GM19043 (cell line): ENCODE data around the gene COPG1.

Source experiments
- ATAC-seq: cut with Tn5 transposase; IDR thresholded peaks from one replicate; pipeline ENCODE4 v1.9.1; 2021; ENCODE audit warnings: low read depth; ENCODE audit not compliant: unreplicated experiment

COPG1 gene

DNA sequence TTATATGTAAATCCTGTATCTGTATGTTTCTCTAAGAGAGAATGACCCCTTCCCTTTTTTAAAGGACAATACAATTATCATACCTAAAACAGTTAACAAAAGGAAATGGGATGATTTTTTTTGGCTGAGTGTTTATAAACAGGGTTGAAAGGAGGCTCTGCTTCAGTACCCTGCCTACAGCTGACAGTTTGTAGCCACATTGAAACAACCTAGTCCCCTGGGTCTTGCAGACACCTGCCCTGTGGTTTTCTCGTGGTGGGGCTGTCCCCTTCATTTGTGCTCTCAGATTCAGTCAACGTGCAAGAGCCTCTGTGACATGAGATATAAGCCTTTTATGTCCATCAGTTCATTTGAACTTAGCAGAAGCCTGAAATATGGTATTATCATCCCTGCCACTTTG lies 27.0 kb downstream of the COPG1 start:
- ATAC-seq = peak; percentile 91

DNA sequence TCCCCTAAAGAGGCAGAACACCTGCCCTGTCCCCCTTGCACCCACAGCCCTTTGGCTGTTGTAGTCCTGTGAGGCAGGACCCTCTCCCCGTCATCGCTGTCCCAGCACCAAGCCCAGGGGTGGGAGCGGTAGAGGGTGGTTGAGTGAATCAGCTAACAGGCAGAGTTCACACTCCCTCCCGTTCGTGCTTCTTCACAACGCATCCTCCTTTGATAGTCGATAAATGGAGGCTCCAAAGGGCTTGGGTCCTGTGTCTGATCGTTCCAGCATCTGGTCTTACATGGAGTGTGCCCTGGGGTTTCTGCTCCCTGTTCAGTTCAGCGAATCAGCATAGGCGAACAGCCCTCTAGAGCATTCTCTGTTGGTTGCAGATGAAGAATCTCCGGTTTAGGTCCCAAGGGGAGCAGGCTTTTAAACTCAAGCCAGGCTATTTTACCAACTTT lies 28.4 kb downstream of the COPG1 start:
- no peak for ATAC-seq

DNA sequence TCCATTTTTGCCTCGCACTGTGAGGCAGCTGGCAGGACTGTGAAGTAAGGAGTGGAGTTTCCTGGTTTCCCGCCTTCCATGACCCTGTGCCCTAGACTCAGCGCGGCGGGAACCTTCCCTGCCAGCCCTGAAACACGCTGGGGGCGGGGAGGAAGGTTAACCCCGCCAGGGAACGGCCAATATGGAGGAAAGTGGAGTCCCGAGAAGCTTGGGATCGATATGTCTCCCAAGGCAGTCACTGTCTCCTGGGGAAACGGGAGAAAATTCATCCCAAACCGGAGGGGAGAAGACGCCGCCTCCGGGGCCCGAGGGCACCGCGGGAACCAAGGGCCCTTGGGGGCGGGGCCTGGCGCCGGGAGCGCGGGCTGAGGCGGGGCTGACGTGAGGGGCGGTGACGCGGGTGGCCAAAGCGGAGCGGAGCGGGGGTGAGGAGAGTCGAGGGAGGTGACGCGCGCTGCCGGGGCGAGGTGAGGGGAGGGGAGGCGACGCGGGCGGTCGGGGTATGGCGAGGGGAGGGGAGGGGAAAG lies 29.1 kb downstream of the COPG1 start, which contains the start of gene HMCES:
Gene HMCES, plus strand, starts transcription at position 432 of the 527 bp plus-strand sequence. CDS start 863 bp downstream, outside the sequence.
- ATAC-seq = peak; percentile 30

DNA sequence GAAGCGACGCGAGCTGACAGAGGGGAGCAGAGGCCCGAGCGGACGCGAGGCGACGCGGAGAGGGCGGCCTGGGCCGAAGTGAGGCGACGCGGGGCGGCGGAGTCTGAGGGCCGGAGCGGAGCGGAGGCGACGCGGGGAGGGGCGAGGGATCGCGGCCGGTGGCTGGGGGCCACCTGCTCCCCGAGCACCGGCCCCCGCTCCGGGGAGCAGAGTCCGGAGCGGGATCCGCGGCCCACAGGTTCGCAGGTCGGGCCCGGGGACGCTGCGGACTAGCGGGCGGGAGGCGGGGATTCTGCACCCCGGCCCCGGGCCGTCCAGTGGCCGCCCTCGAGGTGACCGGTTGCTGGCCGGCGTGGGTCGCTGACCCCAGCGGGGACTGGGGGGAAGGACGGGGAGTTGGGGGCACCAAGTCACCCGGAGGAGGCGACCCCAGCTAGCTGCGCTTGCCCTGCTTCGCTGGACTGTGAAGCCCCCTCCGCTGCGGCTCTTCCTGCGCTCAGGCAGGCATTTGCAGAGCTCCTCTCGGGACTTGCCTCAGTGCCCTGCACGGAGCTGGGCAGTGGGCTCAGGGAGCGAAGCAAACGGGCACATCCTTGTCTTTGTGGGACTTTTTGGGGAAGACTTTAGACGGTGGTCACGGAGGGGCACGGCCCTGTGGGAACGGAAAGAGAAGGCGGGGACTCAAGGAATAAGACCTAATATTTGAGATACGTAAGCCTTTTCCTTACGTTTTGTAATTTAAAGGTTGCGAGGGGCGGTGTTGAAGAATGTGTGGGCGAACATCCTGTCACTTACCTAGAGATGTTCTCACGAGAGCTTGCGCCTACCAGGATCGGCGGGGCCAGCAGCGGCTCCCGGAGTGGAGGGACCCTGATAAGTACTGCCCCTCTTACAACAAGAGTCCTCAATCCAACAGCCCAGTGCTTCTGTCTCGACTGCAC lies 29.8 kb downstream of the COPG1 start:
- no peak for ATAC-seq

DNA sequence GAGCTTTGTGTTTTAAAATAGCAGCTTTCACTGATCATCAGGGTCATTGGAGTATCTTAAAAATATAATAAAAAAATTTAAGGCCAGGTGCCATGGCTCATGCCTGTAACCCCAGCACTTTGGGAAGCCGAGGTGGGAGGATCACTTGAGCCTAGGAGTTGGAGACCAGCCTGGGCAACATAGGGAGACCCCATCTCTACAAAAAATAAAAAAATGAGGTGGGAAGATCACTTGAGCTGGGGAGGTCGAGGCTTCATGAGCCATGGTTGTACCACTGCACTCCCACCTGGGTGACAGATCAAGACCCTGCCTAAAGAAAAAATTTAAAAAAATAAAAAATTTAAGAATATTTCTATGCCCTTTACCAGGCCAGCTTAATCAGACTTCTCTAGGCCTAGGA lies 30.8 kb downstream of the COPG1 start:
- ATAC-seq = no peak

DNA sequence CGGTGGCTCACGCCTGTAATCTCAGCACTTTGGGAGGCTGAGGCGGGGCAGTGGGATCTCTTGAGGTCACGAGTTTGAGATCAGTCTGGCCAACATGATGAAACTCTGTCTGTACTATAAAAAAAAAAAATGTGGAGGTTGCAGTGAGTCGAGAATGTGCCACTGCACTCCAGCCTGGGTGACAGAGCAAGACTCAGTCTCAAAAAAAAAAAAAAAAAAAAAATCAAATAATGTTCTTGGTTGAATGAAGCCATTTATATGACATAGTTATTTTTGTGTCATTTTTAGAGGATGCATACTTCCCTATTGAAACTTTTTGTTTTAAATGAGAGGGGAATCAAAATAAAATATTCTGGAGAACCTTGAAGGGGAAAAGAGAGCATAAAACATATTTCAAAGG lies 32.3 kb downstream of the COPG1 start:
- no peak for ATAC-seq

DNA sequence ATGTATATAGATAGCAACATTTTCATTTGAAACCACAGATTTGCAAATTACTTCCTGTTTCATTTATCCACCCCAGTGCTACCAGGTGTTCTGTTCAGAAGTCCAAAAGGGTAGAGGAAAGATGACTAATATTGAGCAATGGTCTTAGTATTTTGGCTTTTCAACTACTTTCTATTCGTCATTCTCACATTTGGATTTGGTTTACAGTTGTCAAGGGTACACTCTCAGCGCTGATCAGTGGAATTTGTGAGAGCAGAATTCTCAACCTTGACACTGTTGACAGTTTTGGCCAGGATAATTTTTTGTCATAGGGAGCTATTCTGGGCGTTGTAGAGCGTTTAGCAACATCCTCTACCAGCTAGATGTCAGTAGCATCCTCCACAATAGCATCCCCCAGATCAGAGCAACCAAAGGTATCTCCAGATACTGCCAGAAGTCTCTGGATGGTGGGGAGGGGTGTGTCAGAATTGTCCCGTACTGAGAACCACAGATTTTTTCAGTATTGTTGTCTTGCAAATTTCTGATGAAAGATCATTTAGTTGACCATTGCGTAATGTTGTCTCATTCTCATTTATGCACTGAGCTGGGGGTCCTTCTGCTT lies 33.4 kb downstream of the COPG1 start:
- ATAC-seq = peak; percentile 80

DNA sequence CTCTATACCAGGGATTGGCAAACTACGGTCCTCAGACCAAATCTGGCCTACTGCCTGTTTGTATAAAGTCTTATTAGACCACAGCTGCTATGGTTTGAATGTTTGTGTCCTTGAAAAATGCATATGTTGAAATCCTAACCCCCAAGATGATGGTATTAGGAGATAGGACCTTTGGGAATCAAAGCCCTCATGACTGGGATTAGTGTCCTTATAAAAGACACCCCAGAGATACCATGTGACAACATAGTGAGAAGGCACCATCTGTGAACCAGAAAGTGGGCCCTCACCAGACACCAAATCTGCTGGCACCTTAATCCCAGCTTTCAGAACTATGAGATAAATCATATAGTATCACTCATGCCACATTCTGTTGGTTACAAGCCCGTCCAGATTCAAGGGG lies 36.7 kb downstream of the COPG1 start:
- ATAC-seq = no peak

DNA sequence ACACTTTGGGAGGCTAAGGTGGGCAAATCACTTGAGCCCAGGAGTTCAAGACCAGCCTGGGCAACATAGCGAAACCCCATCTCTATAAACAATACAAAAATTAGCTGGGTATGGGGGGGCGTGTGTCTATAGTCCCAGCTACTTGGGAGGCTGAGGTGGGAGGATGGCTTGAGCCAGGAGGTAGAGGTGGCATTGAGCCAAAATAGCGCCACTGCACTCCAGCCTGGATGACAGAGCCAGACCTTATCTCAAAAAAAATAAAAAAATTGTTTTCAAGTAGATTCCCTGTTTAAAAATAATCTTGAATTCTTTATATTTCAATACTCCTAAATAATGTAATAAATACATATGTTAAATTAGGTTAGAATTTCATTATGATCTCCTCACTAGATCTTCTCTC lies 39.0 kb downstream of the COPG1 start:
- no peak for ATAC-seq

DNA sequence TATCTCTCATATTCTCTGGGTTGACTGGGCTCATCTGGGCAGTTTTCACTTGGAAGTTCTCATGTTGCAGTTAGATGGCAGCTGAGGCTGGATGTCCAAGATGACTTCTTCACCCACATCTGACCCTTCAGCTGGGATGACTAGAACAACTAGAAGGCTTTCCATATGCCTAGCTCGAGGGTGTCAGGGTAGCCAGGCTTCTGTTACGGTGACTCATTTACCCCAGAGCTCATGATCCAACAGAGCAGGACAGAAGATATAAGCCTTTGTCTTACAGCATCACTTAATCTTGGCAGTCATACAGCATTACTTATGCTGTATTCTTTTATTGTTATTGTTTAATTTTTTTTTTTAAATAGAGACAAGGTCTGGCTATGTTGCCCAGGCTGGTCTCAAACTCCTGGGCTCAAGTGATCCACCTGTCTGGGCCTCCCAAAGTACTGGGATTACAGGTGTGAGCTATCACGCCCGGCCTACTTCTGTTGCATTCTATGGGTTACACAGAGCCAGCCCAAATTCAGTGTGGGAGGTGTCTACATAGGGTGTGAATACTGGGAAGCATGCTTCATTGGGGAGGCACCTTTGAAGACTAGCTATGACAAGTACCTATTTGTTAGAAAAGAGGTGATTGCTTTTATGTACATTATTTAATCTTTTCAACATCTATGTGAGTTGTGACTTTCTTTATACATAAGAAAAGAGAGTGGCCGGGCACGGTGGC lies 40.0 kb downstream of the COPG1 start:
- ATAC-seq = no peak

DNA sequence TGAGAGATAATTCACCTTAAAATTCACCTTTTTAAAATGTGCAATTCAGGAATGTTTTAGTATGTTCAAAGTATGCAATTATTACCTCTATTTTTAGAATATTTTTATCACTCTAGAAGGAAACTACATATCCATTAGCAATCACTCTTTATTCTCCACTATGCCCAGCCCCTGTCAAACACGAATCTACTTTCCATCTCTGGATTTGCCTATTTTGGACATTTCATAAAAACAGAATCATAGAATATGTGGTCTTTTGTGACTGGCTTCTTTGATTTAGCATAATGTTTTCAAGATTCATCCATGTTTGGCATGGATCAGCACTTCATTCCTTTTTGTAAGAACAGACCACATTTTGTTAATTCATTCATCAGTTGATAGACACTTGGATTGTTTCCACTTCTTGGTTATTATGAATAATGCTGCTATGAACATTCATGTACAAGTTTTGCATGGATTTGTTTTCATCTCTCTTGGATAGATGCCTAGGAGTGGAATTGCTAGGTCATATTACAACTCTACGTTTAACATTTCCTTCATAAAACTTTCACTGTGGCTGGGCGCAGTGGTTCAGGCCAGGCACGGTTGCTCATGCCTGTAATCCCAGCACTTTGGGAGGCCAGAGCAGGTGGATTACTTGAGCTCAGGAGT lies 42.0 kb downstream of the COPG1 start:
- no peak for ATAC-seq

DNA sequence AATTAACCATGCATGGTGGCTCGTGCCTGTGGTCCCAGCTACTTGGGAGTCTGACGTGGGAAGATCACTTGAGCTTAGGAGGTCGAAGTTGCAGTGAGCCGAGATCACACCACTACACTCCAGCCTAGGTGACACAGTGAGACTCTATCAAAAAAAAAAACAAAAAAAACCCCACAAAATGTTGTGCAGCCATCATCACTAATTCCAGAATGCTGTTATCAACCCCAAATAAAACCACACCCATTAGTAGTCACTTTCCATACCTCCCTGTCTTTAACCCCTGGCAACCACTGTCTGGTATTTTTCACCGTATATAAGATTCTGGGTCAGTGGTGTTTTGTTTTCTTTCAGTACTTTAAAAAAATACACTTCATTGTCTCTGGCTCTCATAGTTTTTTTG lies 45.9 kb downstream of the COPG1 start:
- no peak for ATAC-seq

DNA sequence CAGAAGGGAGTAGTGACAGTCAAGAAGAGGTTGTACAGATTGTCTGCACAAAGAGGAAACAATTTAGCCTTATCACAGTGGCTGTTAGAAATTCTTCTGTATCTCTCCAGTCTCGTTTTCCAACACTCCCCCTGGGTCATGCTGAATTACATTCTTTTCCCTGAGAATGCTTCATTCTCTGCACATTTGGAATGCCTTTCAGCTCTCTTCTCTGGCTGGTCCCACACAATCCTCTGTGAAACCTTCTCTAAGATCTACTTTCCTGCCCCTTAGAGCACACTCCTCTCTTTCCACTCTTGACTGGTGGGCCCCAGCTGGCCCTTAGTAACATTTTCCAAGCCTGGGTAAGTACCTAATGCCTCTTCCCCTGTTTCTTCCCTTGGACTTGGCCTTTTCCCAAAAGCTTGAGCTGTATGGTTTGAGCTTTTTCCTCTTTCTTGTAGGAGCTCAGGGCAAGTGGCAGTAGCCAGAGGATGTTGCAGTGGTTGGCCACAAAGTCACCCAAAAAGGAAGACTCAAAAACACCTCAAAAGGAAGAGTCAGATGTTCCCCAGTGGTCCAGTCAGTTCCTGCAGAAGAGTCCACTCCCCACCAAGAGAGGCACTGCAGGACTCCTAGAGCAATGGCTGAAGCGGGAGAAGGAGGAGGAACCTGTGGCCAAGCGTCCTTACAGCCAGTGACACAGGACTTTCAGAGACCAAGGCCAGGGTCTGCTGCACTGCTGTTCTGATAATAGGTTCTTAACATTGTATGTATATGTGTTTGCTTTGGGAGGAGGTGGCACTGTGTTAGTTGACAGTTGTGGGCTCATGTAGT lies 54.9 kb downstream of the COPG1 start:
- no peak for ATAC-seq

DNA sequence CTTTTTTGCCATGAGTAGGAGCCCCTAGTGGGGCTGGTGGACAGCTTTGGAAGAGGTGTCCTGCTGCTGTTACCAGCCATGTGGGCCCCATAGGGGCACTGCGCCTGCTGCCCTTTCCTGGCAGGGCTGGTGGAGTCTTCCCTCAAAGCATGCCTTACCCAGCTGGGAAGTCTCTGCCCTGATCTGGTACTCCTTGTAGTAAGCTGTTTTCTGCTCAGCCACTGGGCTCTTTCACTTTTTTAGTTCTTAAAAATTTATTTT lies 55.5 kb downstream of the COPG1 start:
- no peak for ATAC-seq

DNA sequence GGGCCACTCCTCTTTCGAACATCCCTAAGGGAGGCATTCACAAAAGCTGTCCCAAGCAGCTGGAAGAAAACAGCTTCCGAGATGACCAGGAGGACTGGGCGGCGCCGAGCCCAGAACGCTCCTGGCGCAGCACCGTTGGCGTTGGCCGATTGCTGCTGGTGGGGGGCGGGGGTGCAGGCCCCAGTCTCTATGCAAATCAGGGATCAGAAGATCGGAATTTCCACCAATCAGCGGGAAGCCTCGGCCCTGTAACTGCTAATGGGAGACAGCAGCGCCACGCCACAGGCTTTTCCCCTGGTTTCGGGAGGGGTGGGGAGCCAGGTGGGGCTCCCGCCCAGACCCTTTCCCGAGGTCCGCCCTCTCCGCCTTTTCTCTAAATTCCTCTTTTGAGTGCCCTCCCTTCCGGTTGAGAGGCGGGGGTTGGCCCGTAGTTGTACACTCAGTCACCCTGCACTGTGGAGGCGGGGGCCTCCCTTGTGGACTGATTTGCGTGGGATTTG lies 56.2 kb downstream of the COPG1 start:
- ATAC-seq = peak; percentile 51

DNA sequence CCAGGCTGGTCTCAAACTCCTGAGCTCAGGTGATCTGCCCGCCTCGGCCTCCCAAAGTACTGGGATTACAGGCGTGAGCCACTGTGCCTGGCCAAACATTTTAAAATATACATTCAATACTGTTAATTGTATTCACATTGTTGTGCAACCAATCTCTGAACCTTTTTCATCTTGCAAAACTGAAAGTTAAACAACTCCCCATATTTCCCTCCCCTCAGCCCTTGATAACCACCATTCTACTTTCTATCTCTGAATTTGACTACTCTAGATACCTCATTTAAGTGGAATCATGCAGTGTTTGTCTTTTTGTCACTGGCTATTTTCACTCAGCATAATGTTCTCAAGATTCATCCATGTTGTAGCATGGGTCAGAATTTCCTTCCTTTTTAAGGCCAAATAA lies 59.2 kb downstream of the COPG1 start:
- ATAC-seq = no peak

DNA sequence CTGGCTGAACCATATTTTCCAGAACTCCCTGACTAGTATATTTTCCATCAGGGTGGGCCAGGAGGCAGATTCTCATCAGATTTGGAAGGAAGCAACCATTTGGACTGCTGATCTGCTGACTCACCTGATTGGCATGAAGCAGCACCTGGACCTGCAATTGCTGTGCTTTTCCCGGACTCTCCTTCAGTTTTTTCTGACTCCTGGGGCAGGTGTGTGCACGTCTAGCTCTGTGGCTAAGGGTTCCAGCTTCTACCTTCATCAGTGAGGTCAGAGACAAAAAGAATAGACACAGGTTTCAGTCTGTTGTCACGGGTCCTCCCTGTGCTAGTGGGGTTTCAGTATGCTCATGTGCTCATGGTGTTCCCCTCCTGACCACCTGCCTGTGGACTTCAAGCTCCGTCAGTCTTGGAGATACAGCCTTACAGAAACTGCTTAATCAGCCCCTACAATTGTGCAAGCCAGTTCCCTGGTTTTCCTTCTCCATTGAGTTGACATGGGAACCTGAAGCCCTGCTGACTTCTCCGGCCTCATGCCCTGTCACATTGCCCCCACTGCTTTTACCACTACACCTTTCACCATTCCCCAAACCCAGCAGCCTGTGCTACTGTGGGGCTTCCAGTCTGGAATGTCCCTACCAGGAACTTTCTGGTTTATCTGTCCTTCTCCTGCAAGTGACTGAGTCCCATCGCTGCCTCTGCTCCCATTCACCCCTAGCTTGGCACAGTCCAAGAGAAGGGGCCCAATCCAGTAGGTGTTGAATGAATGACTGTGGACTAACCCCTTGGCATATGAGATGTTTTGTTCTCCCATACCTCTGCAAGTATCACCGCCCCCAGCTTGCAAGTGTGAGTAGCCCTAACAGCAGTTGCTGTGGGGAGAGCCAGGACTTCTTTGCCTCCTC lies 61.0 kb downstream of the COPG1 start:
- no peak for ATAC-seq

DNA sequence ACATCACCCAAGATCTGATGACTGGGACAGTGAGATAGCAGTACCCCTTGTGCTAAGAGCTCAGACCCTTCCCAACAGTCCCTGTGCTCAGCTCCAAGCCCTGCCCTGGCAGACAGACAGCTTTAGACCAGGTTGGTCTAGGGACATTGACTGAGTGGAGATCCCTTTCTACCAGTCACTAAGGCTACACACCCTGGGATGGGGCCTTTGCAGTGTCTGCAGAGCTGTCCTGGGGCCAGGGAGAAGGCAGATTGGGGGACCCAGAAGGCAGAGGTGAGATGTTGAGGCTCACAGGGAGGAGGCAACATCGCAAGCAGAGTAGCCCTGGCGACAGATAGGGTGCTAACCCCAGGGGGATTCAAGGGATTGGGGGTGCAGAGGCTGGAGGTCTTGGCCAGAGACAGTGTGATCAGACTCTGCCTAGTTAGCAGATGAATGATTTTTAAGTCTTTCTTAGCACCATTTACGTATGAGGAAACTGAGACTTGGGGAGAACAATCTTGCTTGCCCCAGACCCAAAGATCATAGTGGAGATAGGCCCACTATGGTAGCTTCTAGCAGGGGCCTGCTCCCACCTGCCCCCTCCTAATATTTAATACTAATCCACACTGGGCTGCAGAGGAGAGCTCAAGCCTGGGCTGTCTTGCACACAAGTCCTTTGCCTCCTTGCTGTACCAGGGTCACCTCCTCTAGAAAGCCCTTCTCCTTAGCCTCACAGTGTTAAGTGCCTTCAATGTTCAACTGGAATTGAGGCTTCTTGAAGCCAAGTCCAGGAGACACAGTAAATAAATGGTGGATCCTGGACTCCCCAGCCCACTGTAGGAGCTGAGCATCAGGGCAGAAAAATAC lies 61.9 kb downstream of the COPG1 start:
- no peak for ATAC-seq
